ENCODE measurements around the gene PLD3. TPM values are rescaled to one million over a fixed set of nuclear protein-coding genes. Genes with fewer than 3 reads are reported as not detected.

The PLD3 gene
- total RNA-seq, 6 experiments from 2014 or later = 84.7 to 197 (median 113) TPM

DNA sequence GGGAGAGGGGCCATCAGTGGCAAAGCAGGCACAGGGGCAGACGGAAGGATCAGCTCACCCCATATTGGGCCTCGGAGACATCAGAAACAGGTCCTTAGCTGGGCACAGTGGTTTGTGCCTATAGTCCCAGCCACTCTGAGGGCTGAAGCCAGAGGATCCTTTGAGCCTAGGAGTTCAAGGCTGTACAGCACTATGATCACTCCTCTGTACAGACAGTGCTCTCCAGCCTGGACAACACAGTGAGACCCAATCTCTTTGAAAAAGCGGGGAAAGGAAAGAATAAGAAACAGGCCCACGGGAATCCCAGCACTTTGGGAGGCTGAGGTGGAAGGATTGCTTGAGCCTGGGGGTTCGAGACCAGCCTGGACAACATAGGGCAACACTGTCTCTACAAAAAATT lies 71.3 kb downstream of the PLD3 start:
- DNase-seq (no peak), ATAC-seq (no peak)
- WGBS (ENCODE audit: insufficient coverage, low coverage, low lambda C conversion rate, missing lambda C conversion rate) = 86% methylated on average over 2 of the region's 5 CpGs
- peaks cover 0 to 12% (median 4%) of the 10 kb centered on the region in 4 donors for H3K36me3 ChIP-seq
- no peak overlapping the region for H3K4me3 ChIP-seq
- intact Hi-C loops (cut with DNase I) = no loop called here
- TF ChIP-seq, protein P1, sequence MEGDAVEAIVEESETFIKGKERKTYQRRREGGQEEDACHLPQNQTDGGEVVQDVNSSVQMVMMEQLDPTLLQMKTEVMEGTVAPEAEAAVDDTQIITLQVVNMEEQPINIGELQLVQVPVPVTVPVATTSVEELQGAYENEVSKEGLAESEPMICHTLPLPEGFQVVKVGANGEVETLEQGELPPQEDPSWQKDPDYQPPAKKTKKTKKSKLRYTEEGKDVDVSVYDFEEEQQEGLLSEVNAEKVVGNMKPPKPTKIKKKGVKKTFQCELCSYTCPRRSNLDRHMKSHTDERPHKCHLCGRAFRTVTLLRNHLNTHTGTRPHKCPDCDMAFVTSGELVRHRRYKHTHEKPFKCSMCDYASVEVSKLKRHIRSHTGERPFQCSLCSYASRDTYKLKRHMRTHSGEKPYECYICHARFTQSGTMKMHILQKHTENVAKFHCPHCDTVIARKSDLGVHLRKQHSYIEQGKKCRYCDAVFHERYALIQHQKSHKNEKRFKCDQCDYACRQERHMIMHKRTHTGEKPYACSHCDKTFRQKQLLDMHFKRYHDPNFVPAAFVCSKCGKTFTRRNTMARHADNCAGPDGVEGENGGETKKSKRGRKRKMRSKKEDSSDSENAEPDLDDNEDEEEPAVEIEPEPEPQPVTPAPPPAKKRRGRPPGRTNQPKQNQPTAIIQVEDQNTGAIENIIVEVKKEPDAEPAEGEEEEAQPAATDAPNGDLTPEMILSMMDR (IDR thresholded peaks at IDR 0.05) = no peak
- TF ChIP-seq POLR2A (IDR thresholded peaks at IDR 0.05) = no peak
- no peaks in the 10 kb centered on the region for H3K27me3 ChIP-seq
- peaks cover 0 to 17% (median 0%) of the 10 kb centered on the region in 4 donors for H3K4me1 ChIP-seq
- no peaks in the 10 kb centered on the region for H3K9me3 ChIP-seq
- no peak overlapping the region for H3K27ac ChIP-seq

DNA sequence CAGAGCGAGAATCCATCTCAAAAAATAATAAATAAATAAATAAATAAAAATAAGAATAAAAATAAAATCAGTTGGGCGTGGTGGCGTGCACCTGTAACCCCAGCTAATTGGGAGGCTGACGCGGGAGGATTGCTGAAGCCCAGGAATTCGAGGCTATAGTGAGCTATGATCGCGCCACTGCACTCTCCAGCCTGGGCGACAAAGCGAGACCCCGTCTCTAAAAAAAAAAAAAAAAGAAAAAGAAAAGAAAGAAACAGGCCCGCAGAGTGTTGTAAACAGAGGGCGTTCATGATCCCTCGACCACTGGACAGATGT lies 71.9 kb downstream of the PLD3 start:
- TF ChIP-seq, protein P1 (IDR thresholded peaks at IDR 0.05) = no peak
- no peak for TF ChIP-seq POLR2A (IDR thresholded peaks at IDR 0.05)
- peak overlapping the region; percentile 46 to 66 (median 61) for H3K4me3 ChIP-seq
- ATAC-seq = no peak
- no peaks in the 10 kb centered on the region for H3K27me3 ChIP-seq
- H3K27ac ChIP-seq = peak overlapping the region; percentile 92 to 94 (median 93)
- intact Hi-C loops (cut with DNase I) = no loop called here
- H3K9me3 ChIP-seq = no peaks in the 10 kb centered on the region
- 63% methylated on average over 9 of the region's 14 CpGs for whole genome bisulfite sequencing (ENCODE audit: insufficient coverage, low coverage, low lambda C conversion rate, missing lambda C conversion rate)
- peaks cover 0 to 17% (median 0%) of the 10 kb centered on the region in 4 donors for H3K4me1 ChIP-seq
- no peak for DNase-seq
- peaks cover 0 to 12% (median 4%) of the 10 kb centered on the region in 4 donors for H3K36me3 ChIP-seq

DNA sequence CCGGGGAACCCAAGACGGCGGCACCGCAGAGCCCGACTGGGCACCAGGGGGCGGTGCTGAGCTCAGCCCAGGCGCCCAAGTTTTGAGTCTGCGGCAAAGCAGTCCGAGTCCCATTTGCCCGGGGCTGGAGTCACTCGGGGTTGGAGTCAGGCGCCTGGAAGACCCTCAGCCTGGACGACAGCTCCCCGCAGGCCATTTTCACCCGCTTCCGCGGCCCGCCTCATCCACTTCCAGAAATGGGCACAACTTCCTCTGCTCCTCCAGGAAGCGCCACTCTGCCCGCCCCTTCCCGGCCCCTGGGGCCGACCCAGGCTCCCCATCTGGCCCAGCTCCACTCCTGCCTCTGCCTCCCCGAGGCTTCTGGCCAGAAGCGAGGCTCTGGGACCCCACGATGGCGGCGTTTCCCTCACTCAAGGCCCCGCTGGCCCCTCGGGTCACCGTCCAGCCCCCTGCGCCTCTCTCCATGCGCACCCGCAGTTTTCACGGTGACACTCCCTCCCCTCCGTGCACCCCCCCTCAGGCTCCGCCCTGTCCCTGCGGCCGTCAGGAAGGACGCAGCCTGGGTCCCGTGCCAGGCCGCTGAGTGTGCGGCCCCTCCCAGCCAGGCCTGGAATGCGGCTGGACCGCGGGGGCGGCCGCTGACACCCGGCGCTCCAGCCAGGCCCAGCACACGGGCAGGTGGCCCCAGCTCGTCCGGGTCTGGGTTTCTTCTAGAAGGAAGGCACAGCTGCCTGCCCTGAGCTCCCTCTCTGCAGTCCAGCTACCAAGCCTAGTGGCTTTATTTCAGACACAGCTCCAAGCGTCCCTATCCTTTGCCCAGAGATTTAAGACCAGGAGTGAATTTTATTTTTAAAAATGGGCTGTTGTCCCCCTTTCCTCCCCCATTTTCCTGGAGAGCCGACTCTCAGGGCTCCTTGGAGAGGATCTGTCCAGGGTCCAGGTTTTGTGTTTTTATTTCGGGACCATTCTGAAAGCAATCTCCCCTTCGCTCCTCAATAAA lies 72.6 kb downstream of the PLD3 start:
- 2% methylated on average over 20 of the region's 56 CpGs for WGBS (ENCODE audit: insufficient coverage, low coverage, low lambda C conversion rate, missing lambda C conversion rate)
- peak overlapping the region; percentile 92 to 94 (median 93) for H3K27ac ChIP-seq
- DNase-seq (peak; percentile 96), ATAC-seq (peak; percentile 76 to 85 (median 80))
- peaks cover 0 to 12% (median 4%) of the 10 kb centered on the region in 4 donors for H3K36me3 ChIP-seq
- intact Hi-C loops (cut with DNase I) = no loop called here
- TF ChIP-seq, protein P1 (IDR thresholded peaks at IDR 0.05) = peak; percentile 92 to 96 (median 94)
- peak; percentile 99 for TF ChIP-seq POLR2A (IDR thresholded peaks at IDR 0.05)
- no peaks in the 10 kb centered on the region for H3K27me3 ChIP-seq
- peaks cover 0 to 17% (median 0%) of the 10 kb centered on the region in 4 donors for H3K4me1 ChIP-seq
- no peaks in the 10 kb centered on the region for H3K9me3 ChIP-seq
- peak overlapping the region; percentile 46 to 66 (median 61) for H3K4me3 ChIP-seq

DNA sequence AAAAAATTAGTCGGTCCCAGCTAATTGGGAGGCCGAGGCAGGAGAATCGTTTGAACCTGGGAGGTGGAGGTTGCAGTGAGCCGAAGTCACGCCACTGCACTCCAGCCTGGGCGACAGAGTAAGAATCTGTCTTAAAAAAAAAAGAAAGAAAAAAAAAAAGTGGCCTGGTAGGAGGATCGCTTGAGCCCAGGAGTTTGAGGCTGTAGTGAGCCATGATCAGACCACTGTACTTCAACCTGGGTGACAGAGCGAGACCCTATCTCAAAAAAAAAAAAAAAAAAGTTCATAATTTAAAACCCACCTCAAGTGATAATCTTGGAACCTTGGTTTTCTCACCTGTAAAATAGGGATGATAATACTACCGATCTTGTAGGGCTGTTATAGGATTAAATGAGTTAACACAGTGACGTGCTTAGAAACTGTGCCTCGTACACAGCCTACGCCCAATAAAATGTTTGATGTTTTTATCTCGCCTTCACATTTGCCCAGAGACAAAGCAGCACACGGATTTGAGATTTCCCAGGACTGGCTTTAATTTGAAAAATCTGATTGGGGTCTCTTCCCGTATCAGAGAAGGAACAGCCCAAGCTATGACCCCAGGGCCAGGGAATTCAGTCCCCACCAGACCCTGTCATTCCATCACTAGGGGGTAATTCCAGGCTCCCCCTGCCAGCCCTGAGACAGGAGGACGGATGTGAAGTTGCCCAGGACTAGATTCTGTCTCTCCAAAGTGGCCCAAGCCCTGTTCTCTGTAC lies 73.7 kb downstream of the PLD3 start:
- Histone ChIP-seq H3K27ac (peak overlapping the region; percentile 92 to 94 (median 93)), H3K27me3 (no peaks in the 10 kb centered on the region), H3K36me3 (peaks cover 0 to 12% (median 4%) of the 10 kb centered on the region in 4 donors), H3K4me3 (peak overlapping the region in 2 of 3 donors; percentile 46 to 61), H3K9me3 (no peaks in the 10 kb centered on the region), H3K4me1 (peaks cover 0 to 22% (median 0%) of the 10 kb centered on the region in 4 donors)
- no peak for TF ChIP-seq POLR2A (IDR thresholded peaks at IDR 0.05)
- TF ChIP-seq, protein P1 (IDR thresholded peaks at IDR 0.05) = no peak
- ATAC-seq (no peak), DNase-seq (no peak)
- 87% methylated on average over 8 of the region's 16 CpGs for WGBS (ENCODE audit: insufficient coverage, low coverage, low lambda C conversion rate, missing lambda C conversion rate)
- intact Hi-C loops (cut with DNase I) = no loop called here

Data from right lobe of liver (tissue), 6 donors.